Astrocyte (in vitro differentiated cells and primary cell): ENCODE data around the gene TARBP2. TPM values are rescaled to one million over a fixed set of nuclear protein-coding genes. Genes with fewer than 3 reads are reported as not detected.

Experiments used
- DNase-seq: peaks from one replicate; pipeline ENCODE4 v3.0.0-alpha.2; 2010; ENCODE audit warnings: low read depth
- FAIRE-seq: peaks from 2 replicates; lab custom pipeline; 2011; peaks lifted over from hg19 to GRCh38; lab: Jason Lieb, UNC
- H2AFZ ChIP-seq: 2 replicates; pipeline ENCODE4 v1.6.0; 2012; ENCODE audit warnings: low read depth, low read length, inconsistent platforms
- H3K27ac ChIP-seq: 2 replicates; pipeline ENCODE4 v1.5.1; 2011; ENCODE audit warnings: low read depth, low read length, inconsistent platforms
- H3K27me3 ChIP-seq: 2 replicates; pipeline ENCODE4 v1.6.0; 2011; ENCODE audit warnings: low read length, inconsistent platforms; ENCODE audit not compliant: insufficient read depth
- H3K36me3 ChIP-seq: 2 replicates; pipeline ENCODE4 v1.5.1; 2011; ENCODE audit warnings: low read length, inconsistent platforms; ENCODE audit not compliant: insufficient read depth
- H3K4me1 ChIP-seq: 2 replicates; pipeline ENCODE4 v1.5.1; 2011; ENCODE audit warnings: low read length, inconsistent platforms; ENCODE audit not compliant: insufficient read depth
- H3K4me2 ChIP-seq: 2 replicates; pipeline ENCODE4 v1.6.0; 2012; ENCODE audit warnings: low read length, inconsistent platforms
- H3K4me3 ChIP-seq: 2 replicates; pipeline ENCODE4 v1.5.1; 2011; ENCODE audit warnings: low read depth, mild to moderate bottlenecking, low read length, inconsistent platforms; ENCODE audit not compliant: insufficient read depth
- H3K79me2 ChIP-seq: 2 replicates; pipeline ENCODE4 v1.6.0; 2012; ENCODE audit warnings: mild to moderate bottlenecking, low read length, inconsistent platforms; ENCODE audit not compliant: insufficient read depth
- H3K9ac ChIP-seq: 2 replicates; pipeline ENCODE4 v1.6.0; 2012; ENCODE audit warnings: mild to moderate bottlenecking, low read length, inconsistent platforms
- H3K9me3 ChIP-seq: 2 replicates; pipeline ENCODE4 v1.5.1; 2012; ENCODE audit warnings: low read depth, mild to moderate bottlenecking, low read length, inconsistent platforms; ENCODE audit not compliant: insufficient read depth
- H4K20me1 ChIP-seq: 2 replicates; pipeline ENCODE4 v1.6.0; 2012; ENCODE audit warnings: low read length, inconsistent platforms; ENCODE audit not compliant: insufficient read depth
- H3K27ac Mint-ChIP-seq: one replicate; pipeline ENCODE4 v1.8.0; 2021; ENCODE audit warnings: mild to moderate bottlenecking, mixed read lengths; ENCODE audit not compliant: unreplicated experiment
- H3K27me3 Mint-ChIP-seq: one replicate; pipeline ENCODE4 v1.8.0; 2021; ENCODE audit warnings: low read depth, mixed read lengths; ENCODE audit not compliant: unreplicated experiment
- H3K36me3 Mint-ChIP-seq: one replicate; pipeline ENCODE4 v1.8.0; 2021; ENCODE audit warnings: low read depth, mixed read lengths; ENCODE audit not compliant: unreplicated experiment
- H3K4me1 Mint-ChIP-seq: one replicate; pipeline ENCODE4 v1.8.0; 2021; ENCODE audit warnings: low read depth, mixed read lengths; ENCODE audit not compliant: unreplicated experiment
- H3K4me3 Mint-ChIP-seq: one replicate; pipeline ENCODE4 v1.8.0; 2021; ENCODE audit warnings: mild to moderate bottlenecking, moderate library complexity, mixed read lengths; ENCODE audit not compliant: unreplicated experiment
- H3K9me3 Mint-ChIP-seq: one replicate; pipeline ENCODE4 v1.8.0; 2021; ENCODE audit warnings: mild to moderate bottlenecking, mixed read lengths; ENCODE audit not compliant: unreplicated experiment
- EZH2 ChIP-seq: IDR thresholded peaks from 2 replicates; pipeline ENCODE4 v1.6.1; 2012; ENCODE audit warnings: mild to moderate bottlenecking, low read length, inconsistent platforms; ENCODE audit not compliant: insufficient read depth
- total RNA-seq: library from RNA; stranded (reverse); gene quantifications from 2 replicates; pipeline ENCODE4 v1.2.1, GENCODE V29; 2021
- TF ChIP-seq, protein P1 (sequence below): IDR thresholded peaks from 2 replicates; pipeline ENCODE4 v1.5.1; 2011; ENCODE audit warnings: low read depth, mild to moderate bottlenecking, inconsistent platforms, low read length, moderate library complexity; ENCODE audit not compliant: insufficient read depth

TARBP2 gene
- total RNA-seq, 1 donor from 2014 or later: 51.1 TPM

DNA sequence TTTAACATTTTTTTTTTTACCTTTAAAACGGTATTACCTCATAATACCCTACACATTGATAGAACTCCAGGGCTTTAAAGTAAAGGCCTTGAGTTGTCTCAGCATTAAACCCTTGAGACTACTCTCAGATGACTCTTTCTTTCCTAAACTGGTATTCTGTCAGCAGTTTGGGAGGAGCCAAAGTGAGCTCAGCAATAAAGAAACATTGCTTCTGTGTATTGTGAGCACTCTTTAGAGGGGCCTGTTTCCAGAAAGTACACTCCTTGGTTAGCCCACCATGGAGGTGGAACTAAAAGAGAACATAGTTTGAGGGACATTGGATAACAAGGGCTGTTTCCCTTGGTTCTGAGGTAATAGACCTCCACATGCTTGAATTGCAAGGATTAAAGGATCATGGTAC is 22.2 kb upstream of the TARBP2 start:
- H3K9me3 ChIP-seq: no peaks in the 10 kb centered on the region
- Mint-ChIP-seq H3K4me3 (no peak overlapping the region), H3K27me3 (no peaks in the 10 kb centered on the region), H3K4me1 (peaks cover 48% of the 10 kb centered on the region), H3K9me3 (no peaks in the 10 kb centered on the region), H3K27ac (peak overlapping the region; percentile 53), H3K36me3 (peaks cover 27% of the 10 kb centered on the region)
- no peak overlapping the region for H2AFZ ChIP-seq
- TF ChIP-seq, protein P1, sequence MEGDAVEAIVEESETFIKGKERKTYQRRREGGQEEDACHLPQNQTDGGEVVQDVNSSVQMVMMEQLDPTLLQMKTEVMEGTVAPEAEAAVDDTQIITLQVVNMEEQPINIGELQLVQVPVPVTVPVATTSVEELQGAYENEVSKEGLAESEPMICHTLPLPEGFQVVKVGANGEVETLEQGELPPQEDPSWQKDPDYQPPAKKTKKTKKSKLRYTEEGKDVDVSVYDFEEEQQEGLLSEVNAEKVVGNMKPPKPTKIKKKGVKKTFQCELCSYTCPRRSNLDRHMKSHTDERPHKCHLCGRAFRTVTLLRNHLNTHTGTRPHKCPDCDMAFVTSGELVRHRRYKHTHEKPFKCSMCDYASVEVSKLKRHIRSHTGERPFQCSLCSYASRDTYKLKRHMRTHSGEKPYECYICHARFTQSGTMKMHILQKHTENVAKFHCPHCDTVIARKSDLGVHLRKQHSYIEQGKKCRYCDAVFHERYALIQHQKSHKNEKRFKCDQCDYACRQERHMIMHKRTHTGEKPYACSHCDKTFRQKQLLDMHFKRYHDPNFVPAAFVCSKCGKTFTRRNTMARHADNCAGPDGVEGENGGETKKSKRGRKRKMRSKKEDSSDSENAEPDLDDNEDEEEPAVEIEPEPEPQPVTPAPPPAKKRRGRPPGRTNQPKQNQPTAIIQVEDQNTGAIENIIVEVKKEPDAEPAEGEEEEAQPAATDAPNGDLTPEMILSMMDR: no peak
- TF ChIP-seq EZH2: no peak
- no peaks in the 10 kb centered on the region for H3K27me3 ChIP-seq
- no peak overlapping the region for H3K4me3 ChIP-seq
- peak overlapping the region; percentile 28 for H3K9ac ChIP-seq
- peak overlapping the region; percentile 16 for H3K27ac ChIP-seq
- no peak for DNase-seq
- peaks cover 79% of the 10 kb centered on the region for H3K36me3 ChIP-seq
- peaks cover 97% of the 10 kb centered on the region for H4K20me1 ChIP-seq
- no peak for FAIRE-seq
- H3K4me2 ChIP-seq: no peak overlapping the region
- peaks cover 54% of the 10 kb centered on the region for H3K79me2 ChIP-seq
- peaks cover 20% of the 10 kb centered on the region for H3K4me1 ChIP-seq

DNA sequence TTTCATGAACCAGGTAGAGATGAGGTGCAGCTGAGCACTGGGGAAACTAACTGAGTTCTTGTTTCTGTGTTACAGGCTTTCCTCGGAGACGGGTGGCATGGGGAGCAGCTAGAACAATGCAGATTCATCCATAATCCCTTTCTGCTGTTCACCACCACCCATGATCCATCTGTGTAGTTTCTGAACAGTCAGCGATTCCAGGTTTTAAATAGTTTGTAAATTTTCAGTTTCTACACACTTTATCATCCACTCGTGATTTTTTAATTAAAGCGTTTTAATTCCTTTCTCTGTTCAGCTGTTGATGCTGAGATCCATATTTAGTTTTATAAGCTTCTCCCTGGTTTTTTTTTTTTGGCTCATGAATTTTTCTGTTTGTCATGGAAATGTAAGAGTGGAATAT is 21.8 kb upstream of the TARBP2 start:
- Histone ChIP-seq H3K4me1 (peaks cover 20% of the 10 kb centered on the region), H3K4me2 (no peak overlapping the region), H3K79me2 (peaks cover 49% of the 10 kb centered on the region), H3K9me3 (no peaks in the 10 kb centered on the region), H3K36me3 (peaks cover 75% of the 10 kb centered on the region), H3K9ac (peak overlapping the region; percentile 28), H3K27me3 (no peaks in the 10 kb centered on the region), H2AFZ (no peak overlapping the region), H3K4me3 (no peak overlapping the region), H3K27ac (peak overlapping the region; percentile 16), H4K20me1 (peaks cover 97% of the 10 kb centered on the region)
- Mint-ChIP-seq H3K4me3 (no peak overlapping the region), H3K27ac (peak overlapping the region; percentile 75), H3K4me1 (peaks cover 44% of the 10 kb centered on the region), H3K27me3 (no peaks in the 10 kb centered on the region), H3K36me3 (peaks cover 26% of the 10 kb centered on the region), H3K9me3 (no peaks in the 10 kb centered on the region)
- no peak for FAIRE-seq
- TF ChIP-seq, protein P1: no peak
- TF ChIP-seq EZH2: no peak
- DNase-seq: no peak
